HepG2 (cell line): ENCODE results near the gene CEP131. TPM values are rescaled to one million over a fixed set of nuclear protein-coding genes. Genes with fewer than 3 reads are reported as not detected.

ENCODE experiments used
- ATAC-seq: fragments of 200-7000 bp; cut with Tn5 transposase; 3 replicates; pipeline ENCODE4 v1.9.1; 2020; ENCODE audit warnings: mild to moderate bottlenecking, moderate library complexity
- BruUV-seq: library from RNA; stranded (reverse); fragments of 400-500 nt; replicated peaks from 2 replicates; lab custom pipeline; 2021; lab: Mats Ljungman, UMichigan
- CTCF ChIA-PET: fragments of 300-600 bp; formaldehyde crosslinking; extraction: SDS; loops from one replicate; lab custom pipeline; 2021; ENCODE audit warnings: low total read pairs, inconsistent platforms, low intra/inter-chr PET ratio; lab: Yijun Ruan, JAX
- POLR2A ChIA-PET: fragments of 350-600 bp; sonication (Branson Sonifier 250); formaldehyde crosslinking; loops from one replicate; lab custom pipeline; 2020; ENCODE audit warnings: antibody characterized with exemption, inconsistent platforms; lab: Yijun Ruan, JAX
- DNase-seq: peaks from one replicate; pipeline ENCODE4 v3.0.0-alpha.2; 2015; ENCODE audit warnings: low spot score
- FAIRE-seq: peaks from 3 replicates; lab custom pipeline; 2011; peaks lifted over from hg19 to GRCh38; lab: Jason Lieb, UNC
- H2AFZ ChIP-seq: one replicate; pipeline ENCODE4 v1.6.1; 2011; ENCODE audit warnings: low read length, inconsistent platforms
- H3K27ac ChIP-seq: fragments of 300-600 bp; 3 replicates; pipeline ENCODE4 v1.8.0; 2011; ENCODE audit warnings: mixed run types, mild to moderate bottlenecking, mixed read lengths, low read length, inconsistent platforms; ENCODE audit not compliant: insufficient read depth; ENCODE audit errors: extremely low read length
- H3K27me3 ChIP-seq, 2 experiments: fragments of 200-600 bp in 1 of 2; 2 replicates in 1 of 2; 3 replicates in 1 of 2; pipeline versions ENCODE4 v1.6.0 to v1.8.0; 2011; ENCODE audit warnings: low read length in 2 of 2, mild to moderate bottlenecking in 2 of 2, moderate library complexity in 2 of 2, inconsistent platforms in 1 of 2; ENCODE audit not compliant: insufficient read depth in 2 of 2, control insufficient read depth in 1 of 2
- H3K36me3 ChIP-seq, 2 experiments: fragments of 200-600 bp in 1 of 2; replicated peaks in 1 of 2; 2 replicates in 1 of 2; 3 replicates in 1 of 2; pipeline versions ENCODE4 v1.5.1 to v1.8.0; 2011; ENCODE audit warnings: low read length in 2 of 2, inconsistent platforms in 1 of 2; ENCODE audit not compliant: insufficient read depth in 2 of 2, control insufficient read depth in 1 of 2
- H3K4me1 ChIP-seq: 2 replicates; pipeline ENCODE4 v1.5.1; 2012; ENCODE audit warnings: low read length, inconsistent platforms; ENCODE audit not compliant: insufficient read depth
- H3K4me2 ChIP-seq: 2 replicates; pipeline ENCODE4 v1.6.0; 2011; ENCODE audit warnings: low read depth, low read length, inconsistent platforms
- H3K4me3 ChIP-seq, 3 experiments: fragments of 200-600 bp in 1 of 3; sonication (generic), shearing (Covaris generic) in 1 of 3; replicated peaks in 1 of 3; 2 replicates each; pipeline ENCODE4 v1.5.1; 2011 to 2016; ENCODE audit warnings: low read length in 3 of 3, inconsistent platforms in 2 of 3, low read depth in 2 of 3, mild to moderate bottlenecking in 2 of 3, control low read depth in 1 of 3, mixed read lengths in 1 of 3; ENCODE audit not compliant: insufficient read depth in 1 of 3
- H3K79me2 ChIP-seq: one replicate; pipeline ENCODE4 v1.6.1; 2011; ENCODE audit warnings: low read length, inconsistent platforms; ENCODE audit not compliant: insufficient read depth
- H3K9ac ChIP-seq: 2 replicates; pipeline ENCODE4 v1.6.0; 2011; ENCODE audit warnings: mild to moderate bottlenecking, low read depth, low read length, inconsistent platforms; ENCODE audit not compliant: insufficient read depth
- H3K9me3 ChIP-seq: 2 replicates; pipeline ENCODE4 v1.5.1; 2012; ENCODE audit warnings: mild to moderate bottlenecking, low read length
- H4K20me1 ChIP-seq: 2 replicates; pipeline ENCODE4 v1.6.0; 2011; ENCODE audit warnings: inconsistent platforms, mild to moderate bottlenecking, low read length, moderate library complexity; ENCODE audit not compliant: insufficient read depth
- NFYC ChIP-seq: IDR thresholded peaks from 2 replicates; pipeline ENCODE4 v1.6.1; 2016; ENCODE audit warnings: missing genetic modification reagents, missing compliant biosample characterization
- RAD21 ChIP-seq: fragments of 450-650 bp; formaldehyde crosslinking; IDR thresholded peaks from 2 replicates; pipeline ENCODE4 v1.5.0; 2020; ENCODE audit warnings: mild to moderate bottlenecking
- ZNF407 ChIP-seq: sonication (generic); formaldehyde crosslinking; IDR thresholded peaks from one replicate; pipeline ENCODE4 v1.5.1; 2020; ENCODE audit warnings: mild to moderate bottlenecking, missing genetic modification reagents; ENCODE audit errors: not compliant biosample characterization
- ZNF776 ChIP-seq: sonication (generic); formaldehyde crosslinking; IDR thresholded peaks from 2 replicates; pipeline ENCODE4 v1.4.0; 2020; ENCODE audit warnings: mild to moderate bottlenecking, missing genetic modification reagents
- WGBS: methylation state at CpG from one replicate; pipeline ENCODE4 v1.1.6; 2017; ENCODE audit warnings: low lambda C conversion rate; 5-methylcytosine and 5-hydroxymethylcytosine counted together
- in situ Hi-C: cut with HindIII; loops from 2 replicates; pipeline ENCODE4 v1.10.0; 2017; ENCODE audit warnings: low pct_unique_long_range_greater_than_20kb; ENCODE audit not compliant: extremely low pct_ligation_motif_present
- intact Hi-C: fragments of 100-400 bp; cut with micrococcal nuclease; formaldehyde crosslinking; loops from one replicate; pipeline ENCODE4 v1.10.0; 2022; ENCODE audit not compliant: unreplicated experiment
- polyA plus RNA-seq, 8 experiments: library from polyadenylated mRNA; depleted of rRNA in 3 of 8; stranded (reverse) in 7 of 8; unstranded in 1 of 8; fragments of >200 nt; fragmentation: Illumina TruSeq in 4 of 8; extraction: Trizol in 4 of 8; gene quantifications; 2 replicates each; pipeline versions ENCODE4 v1.2.1 to v1.2.3, GENCODE V29; 2011 to 2016; ENCODE audit warnings: low read depth in 4 of 8, missing spikeins in 1 of 8, mixed read lengths in 1 of 8; ENCODE audit not compliant: insufficient read depth in 1 of 8
- total RNA-seq, 5 experiments: library from RNA; depleted of rRNA; stranded (reverse); fragments of >200 nt; fragmentation: Illumina TruSeq; extraction: Trizol; gene quantifications; 2 replicates each; pipeline ENCODE4 v1.2.3, GENCODE V29; 2016; ENCODE audit warnings: low read depth in 1 of 5
- TF ChIP-seq, protein P1 (sequence below): sonication (generic); formaldehyde crosslinking; IDR thresholded peaks from 2 replicates; pipeline ENCODE4 v1.5.1; 2020; ENCODE audit warnings: missing genetic modification reagents, mild to moderate bottlenecking, borderline replicate concordance

Gene CEP131
- total and polyA plus RNA-seq, 2 of the 13 experiments (the other 11 are each of a cell fraction or from before 2014, with no cell fraction given) = 5.0 to 16.8 TPM

DNA sequence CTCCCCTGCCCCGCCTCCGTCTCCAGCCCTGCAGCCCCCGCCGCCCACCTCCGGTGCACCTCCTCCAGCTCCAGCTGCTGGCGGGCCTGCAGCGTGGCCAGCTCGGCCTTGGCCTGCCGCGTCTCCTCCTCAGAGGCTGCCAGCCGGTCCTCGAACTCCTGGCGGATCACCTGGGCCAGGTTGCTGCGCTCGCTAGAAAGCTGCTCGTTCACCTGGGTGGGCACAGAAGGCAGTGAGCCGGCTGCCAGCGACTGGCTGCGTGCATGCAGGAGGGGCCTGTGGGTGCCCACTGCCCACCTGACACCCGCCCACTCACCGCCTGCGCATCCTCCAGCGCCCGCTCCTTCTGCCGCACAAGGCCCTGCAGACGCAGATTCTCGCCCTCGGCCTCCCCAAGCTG is 32.2 kb downstream of the CEP131 start:
- Histone ChIP-seq H3K36me3 (peaks cover 3 to 5% of the 10 kb centered on the region in 2 experiments; a peak in 2 of 5 replicates), H3K4me2 (no peak overlapping the region), H4K20me1 (no peaks in the 10 kb centered on the region), H2AFZ (no peak overlapping the region), H3K27ac (no peak overlapping the region), H3K27me3 (0 out of 5 replicates have a peak, but pooled peaks cover 0 to under 1% of the 10 kb centered on the region in 2 experiments), H3K9ac (no peak overlapping the region), H3K4me1 (peaks cover 10% of the 10 kb centered on the region), H3K79me2 (no peaks in the 10 kb centered on the region), H3K4me3 (no peak overlapping the region), H3K9me3 (no peaks in the 10 kb centered on the region)
- 95% methylated on average over 23 of the region's 28 CpGs for WGBS
- in situ Hi-C loops = loop anchor here (5.0 kb wide), 1 partner anchor 48 kb away; no protein-coding TSS in a partner anchor
- TF ChIP-seq, protein P1, sequence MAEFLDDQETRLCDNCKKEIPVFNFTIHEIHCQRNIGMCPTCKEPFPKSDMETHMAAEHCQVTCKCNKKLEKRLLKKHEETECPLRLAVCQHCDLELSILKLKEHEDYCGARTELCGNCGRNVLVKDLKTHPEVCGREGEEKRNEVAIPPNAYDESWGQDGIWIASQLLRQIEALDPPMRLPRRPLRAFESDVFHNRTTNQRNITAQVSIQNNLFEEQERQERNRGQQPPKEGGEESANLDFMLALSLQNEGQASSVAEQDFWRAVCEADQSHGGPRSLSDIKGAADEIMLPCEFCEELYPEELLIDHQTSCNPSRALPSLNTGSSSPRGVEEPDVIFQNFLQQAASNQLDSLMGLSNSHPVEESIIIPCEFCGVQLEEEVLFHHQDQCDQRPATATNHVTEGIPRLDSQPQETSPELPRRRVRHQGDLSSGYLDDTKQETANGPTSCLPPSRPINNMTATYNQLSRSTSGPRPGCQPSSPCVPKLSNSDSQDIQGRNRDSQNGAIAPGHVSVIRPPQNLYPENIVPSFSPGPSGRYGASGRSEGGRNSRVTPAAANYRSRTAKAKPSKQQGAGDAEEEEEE (CRISPR knock-in tag) = no peak
- 0 out of 2 replicates have a peak, but pooled peaks have one; percentile 41 for TF ChIP-seq ZNF776 (CRISPR knock-in tag)
- BruUV-seq = no TSS peak
- ATAC-seq (no peak), FAIRE-seq (no peak), DNase-seq (no peak)
- intact Hi-C loops = no loop called here
- CTCF ChIA-PET = no interaction called here
- POLR2A ChIA-PET = no interaction called here

GRCh38 chr17:81189670-81190530 is 32.9 kb downstream of the CEP131 start:
- no peak overlapping the region for H2AFZ ChIP-seq
- WGBS = 74% methylated on average over 10 of the region's 27 CpGs
- no peaks in the 10 kb centered on the region for H4K20me1 ChIP-seq
- no peak overlapping the region for H3K27ac ChIP-seq
- peaks cover 3 to 5% of the 10 kb centered on the region in 2 experiments; a peak in 2 of 5 replicates for H3K36me3 ChIP-seq
- H3K9me3 ChIP-seq = no peaks in the 10 kb centered on the region
- CTCF ChIA-PET = interaction anchor here (1.4 to 2.2 kb wide), 3 partner anchors 45 to 88 kb away, joined by 4 to 11 read pairs (median 5); no protein-coding TSS in a partner anchor
- BruUV-seq = no TSS peak
- no peaks in the 10 kb centered on the region for H3K79me2 ChIP-seq
- no peak overlapping the region for H3K4me3 ChIP-seq
- no peak for FAIRE-seq
- H3K4me2 ChIP-seq = no peak overlapping the region
- H3K4me1 ChIP-seq = peaks cover 17% of the 10 kb centered on the region
- peak; percentile 29 for DNase-seq
- intact Hi-C loops (loop anchor here (1.0 kb wide), 1 partner anchor 48 kb away; no protein-coding TSS in a partner anchor), in situ Hi-C loops (loop anchor here (5.0 kb wide), 1 partner anchor 48 kb away; no protein-coding TSS in a partner anchor)
- POLR2A ChIA-PET = no interaction called here
- peak; percentile 71 for ATAC-seq
- no peak overlapping the region for H3K9ac ChIP-seq
- peaks cover 3 to 4% of the 10 kb centered on the region in 2 experiments; a peak in 1 of 5 replicates for H3K27me3 ChIP-seq
- TF ChIP-seq ZNF407 (CRISPR knock-in tag) (peak; percentile 41), RAD21 (CRISPR knock-in tag) (peak; percentile 86), NFYC (CRISPR knock-in tag) (no peak)
